ENCODE results near the gene CARTPT.

Gene CARTPT

GRCh38 chr5:71719063-71719964, at the start of gene CARTPT:
CARTPT (plus strand) TSS chr5:71719275; CDS start chr5:71719294, 19 bp downstream.
- DNase-seq: no peak

GRCh38 chr5:71677977-71678376, 41.1 kb upstream of the CARTPT start:
- no peak for DNase-seq

GRCh38 chr5:71679714-71680113, 39.4 kb upstream of the CARTPT start:
- DNase-seq: no peak

GRCh38 chr5:71680510-71680909, 38.6 kb upstream of the CARTPT start:
- DNase-seq: no peak

- DNase-seq: no peak
Observed at GRCh38 chr5:71681296-71681695, 37.8 kb upstream of the CARTPT start.

GRCh38 chr5:71684309-71684708, 34.8 kb upstream of the CARTPT start:
- DNase-seq: no peak

GRCh38 chr5:71693828-71694427, 25.1 kb upstream of the CARTPT start:
- DNase-seq: no peak

- no peak for DNase-seq
Observed at GRCh38 chr5:71695071-71695470, 24.0 kb upstream of the CARTPT start.

- DNase-seq: no peak
Observed at GRCh38 chr5:71695595-71695994, 23.5 kb upstream of the CARTPT start.

GRCh38 chr5:71697967-71698366, 21.1 kb upstream of the CARTPT start:
- no peak for DNase-seq

GRCh38 chr5:71699233-71699632, 19.8 kb upstream of the CARTPT start:
- DNase-seq: no peak

GRCh38 chr5:71699751-71700150, 19.3 kb upstream of the CARTPT start:
- no peak for DNase-seq

- DNase-seq: no peak
Observed at GRCh38 chr5:71700803-71701202, 18.3 kb upstream of the CARTPT start.

- DNase-seq: no peak
Observed at GRCh38 chr5:71701407-71701806, 17.7 kb upstream of the CARTPT start.

- DNase-seq: no peak
Observed at GRCh38 chr5:71703941-71704340, 15.1 kb upstream of the CARTPT start.

GRCh38 chr5:71705421-71705820, 13.7 kb upstream of the CARTPT start:
- DNase-seq: no peak

- no peak for DNase-seq
Observed at GRCh38 chr5:71706906-71707305, 12.2 kb upstream of the CARTPT start.

GRCh38 chr5:71711610-71712009, 7.5 kb upstream of the CARTPT start:
- no peak for DNase-seq

- DNase-seq: no peak
Observed at GRCh38 chr5:71714911-71715310, 4.2 kb upstream of the CARTPT start.

- no peak for DNase-seq
Observed at GRCh38 chr5:71727978-71728377, 8.9 kb downstream of the CARTPT start.

- DNase-seq: no peak
Observed at GRCh38 chr5:71731015-71731414, 11.9 kb downstream of the CARTPT start.

GRCh38 chr5:71732011-71732410, 12.9 kb downstream of the CARTPT start:
- no peak for DNase-seq

GRCh38 chr5:71734141-71734540, 15.1 kb downstream of the CARTPT start:
- DNase-seq: no peak

GRCh38 chr5:71737931-71738539, 19.0 kb downstream of the CARTPT start:
- no peak for DNase-seq

All from NCI-H2081 (cell line).